HT1080 (cell line): ENCODE results near the gene SPPL2B. TPM values are rescaled to one million over a fixed set of nuclear protein-coding genes. Genes with fewer than 3 reads are reported as not detected.

Experiments used
- DNase-seq: peaks from one replicate; pipeline ENCODE4 v3.0.0-alpha.2; 2015; ENCODE audit warnings: low read depth
- total RNA-seq: library from RNA; depleted of rRNA; stranded (reverse); fragments of >200 nt; shearing (Covaris generic); gene quantifications from 2 replicates; pipeline ENCODE4 v1.2.3, GENCODE V29; 2014

SPPL2B gene
- total RNA-seq, 1 experiment from 2014 or later: 13.4 TPM

- no peak for DNase-seq
Measured at GRCh38 chr19:2321565-2322283, 6.8 kb upstream of the SPPL2B start.

DNA sequence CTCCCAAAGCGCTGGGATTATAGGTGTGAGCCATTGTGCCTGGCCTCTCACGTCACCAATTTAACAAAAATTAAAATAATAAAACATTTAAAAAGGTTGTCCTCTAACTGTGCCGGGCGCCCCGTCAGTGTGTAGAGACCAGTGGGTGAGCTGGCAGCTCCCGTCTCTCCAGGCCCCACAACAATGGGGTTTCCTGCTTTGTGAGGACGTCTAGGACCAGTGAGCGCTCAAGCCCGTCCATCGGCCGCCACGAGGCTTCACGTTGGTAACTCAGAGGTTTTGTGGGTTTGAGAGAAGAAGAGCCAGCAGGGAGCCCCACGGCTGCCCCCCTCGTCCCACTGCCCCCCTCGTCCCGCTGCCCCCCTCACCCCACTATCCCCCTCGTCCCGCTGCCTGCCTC is 4.8 kb upstream of the SPPL2B start:
- no peak for DNase-seq

DNA sequence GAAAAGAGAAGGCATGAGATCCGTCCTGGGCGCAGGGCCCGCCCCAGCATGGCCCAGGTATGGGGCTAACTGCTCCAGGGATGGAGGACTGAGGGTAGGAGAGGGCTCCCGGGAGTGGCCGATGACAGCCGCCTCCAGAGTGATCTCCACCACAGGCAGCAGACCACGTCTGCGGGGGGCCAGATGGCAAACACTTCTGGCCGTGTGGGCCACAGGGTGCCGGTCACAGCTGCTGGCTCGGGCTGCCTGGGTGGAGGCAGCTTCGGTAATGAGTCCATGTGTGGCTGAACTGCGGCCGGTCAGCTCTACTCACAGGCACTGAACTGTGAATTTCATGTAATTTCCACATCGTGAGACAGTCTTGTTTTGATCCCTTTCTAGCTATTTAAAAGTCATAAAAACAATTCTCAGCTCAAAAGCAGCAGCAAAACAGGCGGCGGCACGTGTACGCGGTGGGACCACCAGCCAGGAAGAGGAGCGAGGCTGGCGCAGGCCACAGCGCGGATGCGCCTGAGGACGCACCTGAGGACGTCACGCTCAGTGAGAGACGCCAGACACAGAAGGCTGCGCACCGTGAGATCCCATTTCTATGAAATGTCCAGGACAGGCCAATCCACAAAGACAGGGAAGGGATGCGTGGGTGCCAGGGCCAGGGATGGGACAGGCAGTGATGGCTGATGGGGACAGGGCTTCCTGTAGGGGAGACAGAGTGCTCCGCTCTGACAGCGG is 4.1 kb upstream of the SPPL2B start:
- DNase-seq: no peak

DNA sequence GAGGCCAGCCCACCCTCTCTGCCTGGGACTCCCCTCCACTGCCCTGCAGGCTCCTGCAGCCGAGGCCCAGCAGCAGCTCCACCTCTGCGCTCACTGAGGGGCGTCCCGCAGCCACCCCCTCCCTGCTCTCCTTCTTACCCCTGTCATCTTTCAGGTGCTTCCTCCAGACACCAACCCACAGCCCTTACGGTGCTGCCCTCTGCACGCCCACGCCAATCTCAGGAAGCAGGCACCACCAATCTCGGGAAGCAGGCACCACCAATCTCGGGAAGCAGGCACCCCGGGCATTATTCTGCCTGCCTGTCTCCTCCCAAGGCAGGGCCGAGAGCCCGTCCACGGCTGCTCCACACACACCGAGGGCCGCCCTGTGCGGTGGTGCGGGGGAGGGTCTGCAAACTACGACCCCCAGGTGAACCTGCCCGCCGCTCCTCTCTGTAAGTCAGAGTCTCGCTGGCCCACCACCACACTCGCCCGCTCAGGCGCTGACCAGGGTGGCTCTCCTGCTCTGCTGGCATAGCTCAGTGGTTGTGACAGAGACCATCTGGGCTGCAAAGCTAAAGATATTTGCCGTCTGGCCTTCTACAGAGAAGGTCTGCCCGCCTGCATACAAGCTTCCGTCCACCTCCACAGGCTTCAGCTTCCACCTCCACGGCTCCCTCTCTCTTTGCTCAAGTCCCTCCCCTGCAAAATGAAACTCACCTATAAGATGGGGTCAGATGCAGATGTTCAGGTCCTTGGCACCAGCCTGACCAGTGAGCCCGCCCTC is 3.0 kb upstream of the SPPL2B start:
- DNase-seq: no peak

DNA sequence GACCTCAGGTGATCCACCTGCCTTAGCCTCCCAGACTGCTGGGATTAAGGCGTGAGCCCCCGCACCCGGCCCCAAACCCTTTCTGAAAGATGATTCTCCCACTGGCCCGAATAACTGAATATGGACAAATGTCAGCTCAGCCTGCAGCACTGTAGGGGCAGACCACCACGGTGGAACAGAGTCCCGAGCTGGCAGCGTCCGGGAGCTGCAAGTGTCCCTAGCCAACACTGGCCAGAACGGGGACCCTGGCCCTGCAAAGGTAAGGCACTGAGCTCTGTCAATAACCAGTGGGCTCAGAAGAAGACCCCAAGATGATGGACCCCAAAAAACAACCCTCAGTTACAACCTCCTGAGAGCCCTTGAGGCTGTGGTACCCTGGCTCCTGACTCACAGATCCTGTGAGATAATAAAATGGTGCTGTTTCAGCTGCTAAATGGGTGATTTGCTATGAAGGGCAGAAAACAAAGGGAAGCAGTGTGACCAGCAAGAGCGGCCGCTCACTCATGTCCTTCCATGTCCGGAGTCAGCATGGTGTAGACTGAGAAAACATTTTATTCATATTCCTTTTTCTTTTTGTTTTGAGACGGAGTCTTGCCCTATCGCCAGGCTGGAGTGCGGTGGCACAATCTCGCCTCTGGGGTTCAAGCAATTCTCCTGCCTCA is 1.7 kb upstream of the SPPL2B start:
- DNase-seq: no peak

GRCh38 chr19:2327773-2328400 is 597 bp upstream of the SPPL2B start:
- peak; percentile 61 for DNase-seq

DNA sequence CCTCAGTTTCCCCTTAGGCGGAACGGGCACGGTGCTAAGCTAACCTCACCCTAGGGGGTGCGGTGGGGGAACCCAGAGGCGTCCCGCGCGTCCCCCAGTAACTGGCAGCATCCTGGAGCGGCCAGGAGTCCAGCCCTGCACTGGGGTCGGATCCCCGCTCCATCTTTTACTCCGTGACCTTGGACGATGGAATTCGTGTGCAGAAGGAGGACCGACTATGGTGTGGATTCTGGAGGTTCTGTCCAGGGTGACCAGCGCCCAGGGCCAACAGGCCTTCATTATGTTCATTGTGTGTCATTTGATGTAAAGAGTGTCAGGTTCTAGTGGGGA is 630 bp downstream of the SPPL2B start:
- DNase-seq: no peak

DNA sequence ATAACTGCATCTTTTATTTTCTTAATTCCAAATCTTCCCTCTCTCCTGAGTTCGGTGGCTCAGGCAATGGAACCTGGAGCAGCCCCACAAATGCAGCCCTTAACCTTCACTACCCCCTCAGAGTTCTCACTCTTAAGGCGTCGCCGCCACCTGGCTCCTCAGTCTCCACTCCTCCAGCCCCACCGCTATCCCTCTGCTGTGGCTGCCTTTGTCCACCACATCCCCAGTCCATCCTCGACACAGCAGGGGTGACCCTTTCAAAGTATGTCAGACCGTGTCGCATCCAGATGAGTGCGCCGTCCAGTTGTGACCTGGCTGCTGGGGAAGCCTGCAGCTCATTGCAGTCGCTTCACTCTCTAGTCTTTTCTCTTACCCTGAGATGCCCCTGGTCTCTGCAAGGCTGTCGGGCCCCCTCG is 1.0 kb downstream of the SPPL2B start:
- no peak for DNase-seq

DNA sequence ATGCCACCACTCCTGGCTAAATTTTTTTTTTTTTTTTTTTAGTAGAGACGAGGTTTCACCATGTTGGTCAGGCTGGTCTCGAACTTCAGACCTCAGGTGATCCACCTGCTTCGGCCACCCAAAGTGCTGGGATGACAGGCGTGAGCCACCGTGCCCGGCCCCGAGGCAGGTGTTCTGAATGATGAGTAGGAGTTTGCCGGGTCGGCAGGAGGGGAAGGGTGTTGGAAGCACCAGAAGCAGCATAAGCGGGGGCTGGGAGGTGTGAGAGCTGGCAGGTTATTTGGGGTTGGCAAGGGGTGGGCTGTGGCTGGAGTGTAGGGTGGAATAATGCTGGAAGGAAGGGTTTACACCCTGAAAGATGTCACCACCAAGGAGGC is 1.8 kb downstream of the SPPL2B start:
- no peak for DNase-seq

DNA sequence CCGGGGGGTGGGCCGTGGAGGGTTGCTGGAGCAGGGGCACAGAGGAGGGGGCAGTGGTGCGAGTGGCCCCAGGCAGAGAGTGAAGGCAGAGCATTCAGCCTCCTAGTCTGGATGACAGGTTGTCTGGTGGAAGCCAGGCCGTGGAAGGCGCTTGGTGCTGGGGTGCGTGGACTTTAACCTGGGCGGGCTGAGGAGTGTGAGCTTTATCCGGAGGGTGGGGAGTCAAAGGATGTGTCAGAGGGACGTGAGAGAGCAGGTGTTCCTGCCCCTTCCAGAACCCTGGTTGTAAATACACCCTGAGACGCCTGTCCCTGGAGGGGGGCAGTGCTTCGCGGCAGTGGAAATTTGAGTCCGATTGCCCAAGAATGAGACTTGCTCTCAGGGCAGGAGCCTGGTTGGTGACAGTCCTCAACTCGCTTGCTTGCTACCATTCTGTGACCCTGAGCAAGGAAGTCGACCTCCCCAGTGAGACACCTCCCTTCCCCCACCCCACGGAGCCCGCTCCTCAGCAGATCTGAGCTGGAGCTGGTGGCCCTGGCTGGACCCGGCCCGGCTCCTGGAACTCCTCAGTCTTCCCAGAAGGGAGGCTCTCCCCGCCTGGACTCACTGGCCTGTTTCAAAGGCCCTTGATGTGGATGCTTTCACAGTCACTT is 2.3 kb downstream of the SPPL2B start:
- DNase-seq: no peak

- DNase-seq: no peak
Measured at GRCh38 chr19:2331601-2332246, 3.2 kb downstream of the SPPL2B start.

DNA sequence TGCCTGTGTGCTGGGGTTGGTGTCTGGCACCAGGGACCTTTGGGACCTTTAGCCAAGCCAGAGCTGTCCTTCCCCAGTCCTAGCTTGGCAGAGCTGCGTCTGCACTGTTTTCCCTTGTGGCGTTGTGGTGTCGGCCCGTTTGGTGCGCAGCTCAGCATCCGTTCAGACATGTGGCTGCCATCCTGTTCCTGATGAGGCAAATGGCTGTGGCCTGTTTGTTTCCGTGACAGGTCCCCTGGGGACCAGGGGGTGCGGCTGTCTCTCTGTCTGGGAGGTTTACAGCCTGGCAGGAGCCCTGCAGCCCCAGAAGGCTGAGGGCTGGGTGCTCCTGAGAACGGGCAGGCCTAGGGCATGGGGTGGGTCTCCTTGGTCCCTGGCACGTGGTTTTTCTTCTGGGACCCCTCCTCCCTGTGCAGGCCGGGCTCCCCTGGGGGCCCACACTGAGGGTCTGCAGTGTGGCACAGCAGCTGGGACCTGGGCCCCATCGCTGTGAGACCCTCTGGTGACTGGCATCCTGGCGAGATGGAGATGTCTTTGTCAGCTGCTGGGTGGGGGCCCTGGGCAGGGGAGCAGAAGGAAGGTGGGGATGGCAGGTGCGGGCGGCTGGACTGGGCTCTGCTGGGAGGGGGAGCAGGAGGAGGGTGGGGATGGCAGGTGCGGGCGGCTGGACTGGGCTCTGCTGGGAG is 4.0 kb downstream of the SPPL2B start:
- no peak for DNase-seq

- no peak for DNase-seq
Measured at GRCh38 chr19:2333027-2333806, 4.7 kb downstream of the SPPL2B start.

- no peak for DNase-seq
Measured at GRCh38 chr19:2333807-2334211, 5.3 kb downstream of the SPPL2B start.

DNA sequence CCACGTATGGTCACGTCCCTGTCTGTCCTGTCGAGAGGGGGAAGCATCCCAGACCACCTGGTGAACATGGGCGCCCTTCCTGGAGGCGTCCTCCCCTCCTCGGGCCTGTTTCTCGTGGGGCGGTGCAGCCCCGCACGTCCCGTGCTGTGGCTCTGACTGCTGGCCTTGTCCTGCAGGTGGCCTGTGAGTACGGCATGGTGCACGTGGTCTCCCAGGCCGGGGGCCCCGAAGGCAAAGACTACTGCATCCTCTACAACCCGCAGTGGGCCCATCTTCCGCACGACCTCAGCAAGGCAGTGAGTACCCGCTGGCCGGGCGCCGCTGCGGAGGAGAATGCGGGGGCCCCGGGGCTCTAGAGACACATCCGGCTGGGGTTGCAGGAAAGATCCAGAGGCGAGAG is 5.9 kb downstream of the SPPL2B start:
- no peak for DNase-seq

DNA sequence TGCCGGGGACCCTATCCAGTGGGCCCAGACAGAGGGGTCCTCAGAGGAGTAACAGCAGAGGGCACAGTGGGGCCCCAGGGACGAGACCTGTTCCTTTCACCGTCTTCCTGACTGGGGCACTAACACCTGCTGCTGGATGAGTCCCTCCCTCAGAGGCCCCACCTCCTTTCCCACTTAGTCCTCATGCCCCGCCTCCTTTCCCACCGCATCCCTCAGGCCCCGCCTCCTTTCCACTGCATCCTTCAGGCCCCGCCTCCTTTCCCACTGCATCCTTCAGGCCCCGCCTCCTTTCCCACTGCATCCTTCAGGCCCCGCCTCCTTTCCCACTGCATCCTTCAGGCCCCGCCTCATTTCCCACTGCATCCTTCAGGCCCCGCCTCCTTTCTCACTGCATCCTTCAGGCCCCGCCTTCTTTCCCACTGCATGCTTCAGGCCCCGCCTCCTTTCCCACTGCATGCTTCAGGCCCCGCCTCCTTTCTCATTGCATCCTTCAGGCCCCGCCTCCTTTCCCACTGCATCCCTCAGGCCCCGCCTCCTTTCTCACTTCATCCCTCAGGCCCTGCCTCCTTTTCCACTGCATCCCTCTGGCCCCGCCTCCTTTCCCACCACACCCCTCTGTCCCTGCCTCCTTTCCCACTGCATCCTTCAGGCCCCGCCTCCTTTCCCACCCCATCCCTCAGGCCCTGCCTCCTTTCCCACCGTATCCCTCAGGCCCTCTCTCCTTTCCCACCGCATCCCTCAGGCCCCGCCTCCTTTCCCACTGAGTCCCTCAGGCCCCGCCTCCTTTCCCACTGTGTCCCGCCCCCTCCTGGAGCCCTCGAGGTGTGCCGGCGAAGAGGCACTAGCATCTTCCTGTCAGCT is 6.7 kb downstream of the SPPL2B start:
- DNase-seq: no peak

- DNase-seq: no peak
Measured at GRCh38 chr19:2335848-2336247, 7.4 kb downstream of the SPPL2B start.
